Measurements from ENCODE around the gene NSRP1.
"Not testable (repeated sequence)": the region's sequence is repeated elsewhere in the genome, so short reads cannot be mapped to it uniquely, and the experiment has no call there.

NSRP1 gene

DNA sequence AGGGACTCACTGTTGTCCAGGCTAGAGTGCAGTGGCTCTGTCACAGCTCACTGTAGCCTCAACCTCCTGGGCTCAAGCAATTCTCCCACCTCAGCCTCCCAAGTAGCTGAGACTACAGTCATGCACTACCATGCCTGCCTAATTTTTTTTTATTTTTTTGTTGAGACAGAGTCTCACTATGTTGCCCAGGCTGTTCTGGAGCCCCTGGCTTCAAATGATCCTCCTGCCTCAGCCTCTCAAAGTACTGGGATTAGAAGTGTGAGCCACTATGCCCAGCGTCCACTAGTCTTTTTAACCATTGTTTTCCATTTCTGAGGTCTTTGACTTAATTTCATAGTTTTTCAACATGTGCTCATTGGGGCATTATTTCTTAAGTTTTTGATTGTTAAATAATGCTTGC lies 13.5 kb downstream of the NSRP1 start:
- DNase-seq, result no peak

DNA sequence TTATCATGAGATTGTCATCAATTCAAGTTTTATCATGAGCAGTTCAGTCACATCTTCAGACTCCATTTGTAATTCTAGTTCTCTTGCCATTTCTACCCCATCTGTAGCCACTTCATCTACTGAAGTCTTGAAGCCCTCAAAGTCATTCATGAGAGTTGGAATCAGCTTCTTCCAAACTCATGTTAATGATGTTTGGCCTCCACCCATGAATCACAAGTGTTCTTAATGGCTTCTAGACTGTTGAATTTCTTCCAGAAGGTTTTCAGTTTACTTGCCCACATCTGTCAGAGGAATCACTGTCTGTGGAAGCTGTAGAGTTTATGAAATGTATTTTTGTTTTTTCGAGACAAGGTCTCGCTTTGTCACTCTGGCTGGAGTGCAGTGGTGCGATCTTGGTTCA lies 16.0 kb downstream of the NSRP1 start:
- no peak for DNase-seq

DNA sequence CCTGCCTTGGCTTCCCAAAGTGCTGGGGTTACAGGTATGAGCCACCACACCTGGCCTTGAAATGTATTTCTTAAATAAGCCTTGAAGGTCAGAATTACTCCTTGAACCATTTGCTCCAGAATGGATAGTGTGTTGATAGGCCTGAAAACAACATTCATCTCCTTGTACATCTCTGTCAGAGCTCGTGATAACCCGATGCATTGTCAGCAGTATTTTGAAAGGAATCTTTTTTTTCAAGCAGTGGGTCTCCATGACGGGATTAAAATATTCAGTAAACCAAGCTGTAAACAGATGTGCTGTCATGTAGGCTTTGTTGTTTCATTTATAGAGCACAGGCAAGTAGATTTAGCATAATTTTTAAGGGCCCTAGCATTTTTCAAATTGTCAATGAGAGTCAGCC lies 16.6 kb downstream of the NSRP1 start:
- DNase-seq, result no peak

DNA sequence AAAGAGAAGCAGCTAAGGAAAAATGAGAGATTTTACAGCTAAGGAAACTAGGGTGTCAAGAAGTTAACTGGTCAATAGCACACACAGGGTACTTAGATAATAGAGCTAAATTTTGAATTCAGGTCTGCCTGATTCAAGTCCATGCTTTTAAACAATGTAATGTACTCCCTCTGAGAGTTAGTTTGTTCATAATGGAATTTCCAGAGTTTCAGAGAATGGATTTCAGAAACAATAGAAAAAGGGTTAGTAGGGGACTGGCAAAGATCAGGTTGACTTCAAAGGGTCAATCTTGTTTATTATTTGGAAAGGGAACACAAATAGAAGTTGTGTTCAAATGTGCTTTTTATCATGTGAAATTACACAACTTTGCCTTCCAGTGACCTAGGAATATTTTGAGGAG lies 17.9 kb downstream of the NSRP1 start:
- DNase-seq, result no peak

DNA sequence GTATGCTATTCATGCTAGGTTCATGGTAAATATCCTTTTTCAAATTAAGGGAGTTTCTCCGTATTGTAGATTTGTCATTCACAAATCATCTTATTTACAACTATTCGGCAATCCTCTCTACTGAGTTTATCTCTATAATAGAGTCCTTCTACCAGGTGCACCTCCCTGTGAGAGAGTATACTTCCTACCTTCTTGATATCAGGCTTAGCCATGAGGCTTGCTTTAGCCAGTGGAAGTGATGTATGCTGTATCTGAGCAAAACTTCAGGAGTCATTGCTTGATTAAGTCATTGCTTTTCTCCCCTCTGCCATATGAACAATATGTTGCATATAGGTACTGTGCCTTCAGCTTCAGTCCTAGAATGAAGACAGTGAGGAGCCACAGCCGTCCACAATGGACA lies 20.5 kb downstream of the NSRP1 start:
- DNase-seq, result no peak

DNA sequence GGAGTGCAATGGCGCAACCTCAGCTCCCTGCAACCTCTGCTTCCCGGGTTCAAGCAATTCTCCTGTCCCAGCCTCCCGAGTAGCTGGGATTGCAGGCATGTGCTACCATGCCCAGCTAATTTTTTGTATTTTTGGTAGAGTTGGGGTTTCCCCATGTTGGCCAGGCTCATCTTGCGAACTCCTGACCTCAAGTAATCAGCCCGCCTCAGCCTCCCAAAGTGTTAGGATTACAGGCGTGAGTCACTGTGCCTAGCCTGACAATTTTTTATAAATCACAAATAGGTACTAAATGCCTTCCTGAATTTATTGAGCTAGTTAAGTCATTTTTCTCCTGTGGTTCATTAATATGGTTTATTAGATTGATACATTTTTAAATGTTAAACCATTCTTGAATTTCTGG lies 31.2 kb downstream of the NSRP1 start:
- DNase-seq, result not testable (repeated sequence)

DNA sequence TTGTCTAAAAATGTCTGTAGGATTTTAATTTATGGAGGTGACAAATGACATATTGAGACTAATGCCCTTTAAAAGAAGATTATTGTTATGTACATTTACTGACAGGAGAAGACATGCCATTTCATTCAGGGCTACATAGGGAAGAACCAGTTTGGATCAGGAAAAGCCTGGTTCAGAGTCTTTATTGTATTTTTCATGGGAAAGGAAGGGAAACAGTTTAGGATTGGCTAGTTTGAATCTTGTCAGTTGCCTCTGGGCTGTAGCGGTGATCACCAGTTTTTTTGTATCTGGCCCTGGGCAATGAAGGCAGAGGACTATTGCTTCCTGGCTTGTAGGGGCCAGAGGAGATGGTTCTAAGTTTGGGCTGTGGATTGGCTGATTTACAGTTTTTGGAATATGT lies 31.8 kb downstream of the NSRP1 start:
- no peak for DNase-seq

DNA sequence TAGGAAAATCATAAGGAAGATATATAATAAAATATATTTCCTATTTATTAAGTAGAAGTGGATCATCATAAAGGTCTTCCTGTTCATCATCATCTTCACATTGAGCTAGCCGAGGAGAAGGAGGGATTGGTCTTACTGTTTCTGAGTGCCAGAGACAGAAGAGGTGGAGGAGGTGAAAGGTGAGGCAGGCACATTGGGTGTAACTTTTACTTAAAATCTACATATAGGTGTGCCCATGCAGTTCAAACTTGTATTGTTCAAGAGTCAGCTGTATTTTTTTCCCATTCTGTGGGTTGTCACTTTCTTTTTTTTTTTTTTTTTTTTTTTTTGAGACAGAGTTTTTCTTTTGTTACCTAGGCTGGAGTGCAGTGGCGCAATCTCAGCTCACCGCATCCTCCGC lies 34.9 kb downstream of the NSRP1 start:
- no peak for DNase-seq

DNA sequence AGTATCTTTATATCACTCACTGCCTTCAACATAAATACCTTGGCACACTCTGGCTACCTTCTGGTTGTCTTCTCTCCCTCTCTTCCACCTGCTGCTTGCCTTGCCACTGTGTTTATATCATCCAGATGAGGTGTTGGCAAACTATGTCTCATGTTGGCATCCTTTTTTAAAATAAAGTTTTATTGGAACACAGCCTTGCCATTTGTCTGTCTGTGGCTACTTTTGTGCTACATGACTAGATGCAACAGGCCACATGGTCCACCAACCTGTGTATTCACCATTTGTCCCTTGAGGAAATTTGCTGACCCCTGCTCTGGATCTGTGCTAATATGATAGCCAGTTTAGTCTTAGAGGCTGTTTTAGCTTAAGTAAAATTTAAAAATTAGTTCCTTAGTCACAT lies 36.8 kb downstream of the NSRP1 start:
- DNase-seq, result no peak

DNA sequence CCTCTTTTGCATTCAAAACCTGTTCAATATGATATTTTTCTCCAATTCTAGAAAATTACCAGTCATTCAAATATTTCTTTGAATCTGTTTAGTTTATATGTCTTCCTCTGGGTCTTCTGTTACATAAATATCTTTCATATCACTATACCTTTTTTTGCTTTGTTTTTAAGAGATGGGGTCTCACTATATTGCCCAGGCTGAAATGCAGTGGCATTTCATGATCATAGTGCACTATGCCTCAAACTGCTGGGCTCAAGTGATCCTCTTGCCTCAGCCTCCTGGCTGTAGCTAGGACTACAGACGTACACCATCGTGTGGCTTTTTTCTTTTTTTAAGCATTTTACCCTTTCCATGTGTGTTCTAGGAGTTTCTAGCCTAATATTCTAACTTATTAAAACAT lies 38.8 kb downstream of the NSRP1 start:
- no peak for DNase-seq

DNA sequence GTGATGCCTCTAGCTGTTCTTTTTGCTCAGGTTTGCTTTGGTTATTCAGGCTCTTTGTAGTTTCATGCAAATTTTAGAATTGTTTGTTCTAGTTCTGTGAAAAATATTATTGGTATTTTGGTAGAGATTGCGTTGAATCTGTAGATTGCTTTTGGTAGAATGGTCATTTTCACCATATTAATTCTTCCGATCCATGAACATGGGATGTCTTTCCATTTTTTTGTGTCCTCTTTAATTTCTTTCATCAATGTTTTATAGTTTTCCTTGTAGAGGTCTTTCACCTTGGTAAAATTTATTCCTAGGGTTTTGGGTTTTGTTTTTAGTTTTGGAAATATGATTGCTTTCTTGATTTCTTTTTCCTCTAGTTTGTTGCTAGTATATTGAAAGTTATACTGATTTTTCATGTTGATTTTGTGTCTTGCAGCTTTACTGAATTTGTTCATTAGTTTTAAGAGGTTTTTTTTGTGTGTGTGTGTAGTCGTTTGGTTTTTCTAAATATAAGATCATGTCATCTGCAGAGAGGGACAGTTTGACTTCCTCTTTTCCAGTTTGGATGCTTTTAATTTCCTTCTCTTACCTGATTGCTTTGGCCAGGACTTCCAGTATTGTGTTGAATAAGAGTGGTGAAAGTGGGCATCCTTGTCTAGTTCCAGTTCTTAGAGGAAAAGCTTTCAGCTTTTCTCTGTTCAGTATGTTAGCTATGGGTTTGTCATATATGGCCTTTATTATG lies 42.4 kb downstream of the NSRP1 start:
- no peak for DNase-seq

DNA sequence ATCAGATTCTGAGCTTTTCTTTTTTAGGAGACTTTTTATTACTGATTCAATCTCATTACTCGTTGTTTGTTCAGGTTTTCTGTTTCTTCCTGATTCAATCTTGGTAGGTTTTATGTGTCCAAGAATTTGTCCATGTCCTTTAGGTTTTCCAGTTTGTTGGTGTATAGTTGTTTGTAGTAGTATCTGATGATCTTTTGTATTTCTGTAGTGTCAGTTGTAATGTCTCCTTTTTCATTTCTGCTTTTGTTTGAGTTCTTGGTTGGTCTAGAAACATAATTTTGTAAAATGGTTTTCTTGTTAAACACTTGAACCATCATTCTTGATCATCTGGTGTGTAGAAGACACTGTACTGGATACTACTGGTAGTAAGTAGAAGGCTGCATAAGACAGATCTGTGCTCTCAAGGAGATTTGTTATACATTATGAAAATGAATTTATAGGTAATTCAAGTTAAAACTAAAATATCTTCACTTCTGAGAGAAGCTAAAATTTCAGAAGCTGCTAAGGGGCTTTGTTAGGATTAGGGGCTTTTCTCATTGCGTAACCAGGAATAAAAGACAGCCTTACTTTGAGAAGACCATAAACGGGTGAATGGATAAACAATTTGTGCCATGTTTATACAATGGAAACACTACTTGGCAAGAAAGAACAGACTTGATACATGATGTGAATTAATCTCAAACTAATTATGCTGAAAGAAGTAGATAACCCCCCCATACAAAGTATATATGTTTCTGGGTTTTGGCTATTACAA lies 44.0 kb downstream of the NSRP1 start:
- DNase-seq, result no peak

DNA sequence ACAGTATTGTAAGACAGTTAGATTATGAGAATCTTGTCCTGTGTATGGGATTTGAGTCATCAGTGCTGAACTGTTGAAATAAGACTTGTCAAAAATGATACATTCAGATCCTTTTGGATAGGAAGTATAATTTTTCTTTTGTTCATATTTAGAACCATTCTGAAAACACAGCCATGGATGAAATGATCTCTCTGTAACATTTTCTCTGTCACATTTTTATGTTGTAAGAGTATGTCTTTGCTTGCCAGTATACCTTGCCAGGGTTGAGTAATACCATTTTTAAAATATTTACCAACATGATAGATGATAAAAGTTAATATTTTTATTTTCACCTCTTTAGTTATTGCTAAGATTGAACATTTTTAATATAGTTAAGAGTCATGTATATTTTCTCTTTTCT lies 45.0 kb downstream of the NSRP1 start:
- DNase-seq, result no peak

DNA sequence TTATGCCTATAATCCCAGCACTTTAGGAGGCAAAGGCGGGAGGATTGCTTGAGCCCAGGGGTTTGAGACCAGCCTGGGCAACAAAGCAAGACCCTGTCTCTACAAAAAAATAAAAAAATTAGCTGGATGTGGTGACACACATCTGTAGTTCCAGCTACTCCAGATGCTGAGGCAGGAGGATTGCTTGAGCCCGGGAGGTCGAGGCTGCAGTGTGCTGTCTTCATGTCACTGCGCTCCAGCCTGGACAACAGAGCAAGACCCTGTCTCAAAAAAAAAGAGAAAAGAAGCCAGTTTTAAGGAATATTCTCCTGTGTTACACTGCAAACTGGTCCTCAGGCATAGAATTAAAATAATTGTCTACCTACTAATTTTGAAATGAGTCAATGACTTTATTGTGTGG lies 47.9 kb downstream of the NSRP1 start:
- no peak for DNase-seq

DNA sequence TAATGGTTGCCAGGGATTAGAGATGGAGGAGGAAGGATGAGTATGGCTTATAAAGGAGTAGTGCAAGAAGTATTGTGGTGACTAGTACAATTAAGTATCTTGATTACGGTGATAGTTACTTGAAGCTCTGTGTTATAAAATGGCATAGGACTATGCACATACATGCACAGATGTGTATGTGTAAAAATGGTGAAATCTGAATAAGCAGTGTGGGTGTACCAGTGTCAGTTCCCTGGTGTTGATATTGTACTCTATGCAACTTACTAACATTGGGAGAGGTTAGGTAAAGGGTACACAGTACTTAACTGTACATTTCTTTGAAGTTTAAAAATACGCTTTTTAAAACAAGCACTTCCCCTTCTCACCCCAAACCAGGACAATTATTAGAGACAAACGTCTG lies 48.5 kb downstream of the NSRP1 start:
- no peak for DNase-seq

DNA sequence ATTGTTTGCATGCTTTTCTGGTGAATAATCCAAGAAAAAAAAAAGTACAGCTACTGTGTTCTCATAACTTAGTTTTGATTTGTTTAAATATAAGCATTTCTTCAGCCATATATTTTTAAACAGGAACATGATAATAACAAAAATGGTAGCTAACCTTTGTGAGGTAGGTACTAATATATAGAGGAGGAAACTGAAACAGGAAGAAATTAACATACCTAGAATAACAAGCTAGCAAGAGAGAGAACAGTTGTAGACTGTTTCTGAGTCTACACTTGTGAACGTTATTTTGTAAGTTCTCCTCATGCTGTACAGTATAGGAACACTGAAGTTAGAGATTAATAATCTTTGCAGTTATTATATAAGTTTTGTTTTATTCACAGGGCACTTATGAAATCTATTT lies 49.3 kb downstream of the NSRP1 start:
- DNase-seq, result no peak

DNA sequence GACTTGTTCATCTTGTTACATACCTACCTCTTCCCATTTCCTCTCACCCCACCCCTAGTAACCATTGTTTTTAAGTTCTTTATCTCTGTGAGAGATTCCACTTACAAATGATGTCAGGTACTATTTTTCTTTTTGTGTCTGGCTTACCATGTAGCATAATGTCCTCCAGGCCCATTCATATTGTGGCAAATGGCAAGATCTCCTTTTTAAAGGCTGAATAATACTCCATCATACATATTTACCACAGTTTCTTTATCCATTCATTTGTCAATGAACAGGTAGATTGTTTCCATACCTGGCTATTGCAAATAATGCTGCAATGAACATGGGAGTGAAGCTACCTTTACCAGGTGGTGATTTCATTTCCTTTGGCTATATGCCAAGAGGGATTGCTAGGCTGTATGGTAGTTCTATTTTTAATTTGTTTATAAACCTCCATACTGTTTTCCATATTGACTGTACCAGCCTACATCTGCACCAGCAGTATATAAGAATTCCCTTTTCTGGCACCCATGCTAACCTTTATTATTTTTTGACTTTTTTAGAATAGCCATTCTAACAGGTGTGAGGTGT lies 53.9 kb downstream of the NSRP1 start:
- no peak for DNase-seq

DNA sequence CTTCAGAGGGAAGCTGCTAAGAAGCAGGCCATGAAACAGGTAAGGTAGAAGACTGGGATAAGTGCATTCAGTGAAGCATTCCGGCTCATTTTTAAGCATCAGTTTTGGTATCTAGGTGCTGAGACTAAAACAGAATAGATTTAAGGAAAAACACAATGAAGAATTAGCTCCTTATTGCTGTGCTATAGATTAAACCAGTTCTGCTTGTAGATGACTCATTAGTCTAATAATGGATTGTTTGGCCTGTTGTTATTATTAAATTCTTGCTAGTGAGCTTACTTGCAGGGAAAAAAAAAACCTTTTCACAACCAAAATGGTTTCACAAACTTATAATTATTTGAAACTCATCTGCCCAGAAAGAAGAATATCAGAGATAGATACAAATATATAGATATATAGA lies 55.9 kb downstream of the NSRP1 start:
- no peak for DNase-seq

DNA sequence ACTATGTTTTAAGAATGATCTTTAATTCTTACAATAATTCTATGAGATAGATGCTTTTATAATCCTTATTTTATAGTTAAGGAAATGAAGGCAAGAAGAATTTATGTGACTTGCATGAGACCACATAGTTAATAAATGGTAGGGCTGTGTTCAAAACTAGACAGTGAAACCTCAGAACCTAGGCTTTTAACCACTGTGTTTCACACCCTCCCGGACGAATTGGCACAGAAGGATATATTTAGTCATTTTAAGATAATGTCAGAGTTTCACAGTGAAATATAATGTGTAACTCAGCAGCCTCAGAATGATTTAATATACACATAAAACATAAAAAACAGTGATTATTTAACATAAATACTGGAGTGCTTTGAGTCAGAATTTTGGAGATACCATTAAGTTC lies 57.0 kb downstream of the NSRP1 start:
- DNase-seq, result no peak

DNA sequence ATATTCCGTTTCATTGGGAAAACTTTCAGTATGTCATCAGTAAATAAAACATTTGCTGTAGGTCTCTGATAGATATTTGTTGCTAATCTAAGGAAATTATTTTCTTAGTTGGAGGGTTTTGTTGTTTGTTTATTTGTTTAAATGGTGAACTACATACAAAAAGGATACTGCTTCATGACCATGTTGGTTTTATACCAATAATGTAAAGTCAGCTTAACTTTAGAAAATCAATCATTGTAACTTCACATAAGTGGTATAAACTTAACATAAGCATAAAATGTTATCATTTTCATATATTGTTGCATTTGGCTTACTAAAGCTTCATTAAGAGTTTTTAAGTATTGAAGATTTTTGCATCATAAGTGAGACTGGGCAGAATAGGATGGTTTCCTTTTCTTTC lies 57.9 kb downstream of the NSRP1 start:
- DNase-seq, result no peak

DNA sequence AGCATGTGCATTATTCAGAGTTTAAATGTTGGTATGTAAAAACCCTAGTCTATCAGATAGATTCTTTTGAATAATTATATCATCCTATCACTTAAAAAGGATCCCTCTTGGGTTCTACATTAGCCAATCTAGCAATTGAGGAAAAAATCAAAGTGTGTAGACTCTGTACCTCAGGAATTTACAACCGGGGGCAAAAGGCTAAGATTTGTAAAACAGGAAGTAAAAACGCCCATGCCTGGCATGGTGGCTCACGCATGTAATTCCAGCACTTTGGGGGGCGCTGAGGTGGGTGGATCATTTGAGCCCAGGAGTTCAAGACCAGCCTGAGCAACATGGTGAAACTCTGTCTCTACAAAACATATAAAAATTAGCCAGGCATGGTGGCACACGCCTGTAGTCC lies 60.2 kb downstream of the NSRP1 start:
- no peak for DNase-seq

DNA sequence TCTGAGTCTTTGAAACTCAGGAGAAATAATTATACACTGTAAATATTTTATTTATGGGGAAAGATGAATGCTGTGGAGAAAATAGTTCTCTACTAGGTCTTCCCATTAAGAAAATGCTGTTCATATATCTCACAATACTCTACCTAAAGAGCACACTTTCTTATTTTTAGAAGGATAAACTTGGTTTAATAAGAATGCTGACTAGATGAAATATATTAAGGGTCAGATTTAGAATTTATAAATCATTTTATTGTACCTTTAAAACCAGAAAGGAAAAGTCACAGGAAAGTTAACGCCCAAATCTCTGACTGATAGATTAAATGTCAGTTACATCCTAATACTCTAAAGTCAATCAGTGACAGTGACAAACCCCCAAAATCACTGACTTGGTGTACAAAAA lies 70.1 kb downstream of the NSRP1 start:
- DNase-seq, result no peak

DNA sequence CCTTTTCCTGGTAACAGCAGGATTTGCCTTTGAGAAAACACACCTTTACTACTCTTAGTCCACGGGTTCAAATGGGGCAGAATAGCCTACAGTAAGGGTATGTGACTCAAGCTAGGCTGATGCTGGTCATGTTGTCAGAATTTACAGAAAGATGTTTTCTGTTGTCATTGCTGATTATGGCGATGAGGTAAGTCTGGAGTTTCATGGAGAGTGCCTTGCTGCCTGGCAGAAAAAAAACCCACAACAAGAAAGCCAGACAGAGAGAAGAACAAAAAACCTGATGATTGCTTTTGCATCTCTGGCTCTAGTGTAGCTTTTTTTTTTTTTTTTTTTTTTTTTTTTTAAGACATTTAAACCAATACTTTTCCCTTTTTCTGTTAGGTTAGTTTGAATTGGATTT lies 71.0 kb downstream of the NSRP1 start:
- DNase-seq, result no peak

DNA sequence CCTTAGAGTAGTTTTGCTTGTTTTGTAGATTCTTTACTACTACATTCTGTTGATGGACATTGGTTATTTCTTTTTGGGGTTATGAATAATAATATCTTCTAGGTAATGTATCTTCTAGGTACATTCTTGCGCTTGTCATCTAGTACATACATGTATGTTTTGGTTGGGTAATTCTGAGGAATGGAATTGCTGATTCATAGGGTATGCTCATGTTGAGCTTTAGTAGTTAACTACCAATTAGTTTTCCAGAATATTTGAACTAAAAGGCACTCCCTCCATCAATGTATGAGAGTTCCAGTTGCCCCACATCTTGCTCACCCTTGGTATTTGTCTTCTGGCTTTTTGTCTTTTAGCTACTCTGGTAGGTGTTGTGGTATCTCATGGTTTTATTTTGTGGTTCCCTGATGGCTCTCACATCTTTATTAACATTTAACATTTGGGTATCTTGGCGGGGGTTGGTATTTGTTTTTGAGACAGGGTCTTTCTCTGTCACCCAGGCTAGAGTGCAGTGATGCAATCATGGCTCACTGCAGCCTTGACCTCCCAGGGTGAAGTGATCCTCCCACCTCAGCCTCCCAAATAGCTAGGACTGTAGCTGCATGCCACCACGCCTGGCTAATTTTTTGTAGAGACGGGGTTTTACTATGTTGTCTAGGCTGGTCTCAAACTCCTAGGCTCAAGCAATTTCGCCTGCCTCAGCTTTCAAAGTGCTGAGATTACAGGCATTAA lies 71.8 kb downstream of the NSRP1 start:
- no peak for DNase-seq

All from retina (tissue), 1 donor.